GM19193 (cell line): ENCODE results near the gene ZDHHC14.

ENCODE experiments used
- POLR2A ChIP-seq: IDR thresholded peaks from 4 replicates; pipeline ENCODE4 v1.6.1; 2011; ENCODE audit not compliant: insufficient read depth, insufficient read length; ENCODE audit errors: extremely low read depth

Gene ZDHHC14

DNA sequence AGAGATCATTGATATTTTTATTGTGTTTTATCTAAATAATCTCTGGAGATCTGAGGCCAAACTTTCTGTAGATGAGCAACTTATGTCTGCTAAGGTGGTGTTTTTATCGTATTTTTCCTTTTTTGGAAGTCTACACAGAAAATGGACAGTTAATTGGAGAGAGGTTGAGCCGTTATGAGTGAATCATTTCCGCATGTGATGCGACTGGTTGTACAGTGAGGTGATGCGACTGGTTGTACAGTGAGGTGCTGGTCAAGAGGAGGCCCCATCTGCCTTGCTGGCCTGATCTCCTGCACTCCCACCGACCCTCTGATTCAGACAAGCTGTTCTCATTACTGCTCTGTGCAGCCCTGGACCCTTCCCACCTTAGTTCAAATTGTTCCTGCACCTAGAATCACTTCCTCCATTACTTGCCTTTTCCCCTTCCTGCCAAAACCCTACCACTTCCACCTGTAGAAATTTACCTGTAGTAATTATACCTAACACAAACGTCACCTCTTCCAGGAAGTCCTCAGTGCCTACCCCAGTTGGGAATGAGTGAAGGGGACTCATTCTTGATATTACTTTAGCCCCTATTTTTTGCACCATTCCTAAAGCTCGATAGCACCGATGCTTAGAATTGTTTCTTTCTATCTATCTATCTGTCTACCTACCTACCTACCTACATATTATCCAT is 100.3 kb downstream of the ZDHHC14 start:
- TF ChIP-seq POLR2A, result no peak

DNA sequence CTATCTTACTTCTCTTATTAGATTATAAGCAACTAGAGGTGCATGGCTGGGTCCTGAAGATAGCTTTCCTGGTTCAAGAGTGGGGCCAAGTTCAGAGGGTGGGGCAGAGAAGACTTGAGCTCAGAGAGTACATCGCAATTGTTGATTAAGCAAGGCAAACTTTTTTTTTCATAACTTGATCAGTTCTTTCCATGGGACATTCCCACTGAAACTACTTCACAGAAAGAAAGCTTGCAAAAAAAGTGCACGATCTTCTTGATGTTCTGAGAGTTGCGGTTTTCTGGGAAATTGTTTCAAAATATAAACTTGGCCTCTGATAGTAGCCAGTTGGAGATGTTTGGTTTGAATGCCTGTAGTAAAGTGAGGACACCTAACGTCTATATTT is 100.9 kb downstream of the ZDHHC14 start:
- no peak for TF ChIP-seq POLR2A

DNA sequence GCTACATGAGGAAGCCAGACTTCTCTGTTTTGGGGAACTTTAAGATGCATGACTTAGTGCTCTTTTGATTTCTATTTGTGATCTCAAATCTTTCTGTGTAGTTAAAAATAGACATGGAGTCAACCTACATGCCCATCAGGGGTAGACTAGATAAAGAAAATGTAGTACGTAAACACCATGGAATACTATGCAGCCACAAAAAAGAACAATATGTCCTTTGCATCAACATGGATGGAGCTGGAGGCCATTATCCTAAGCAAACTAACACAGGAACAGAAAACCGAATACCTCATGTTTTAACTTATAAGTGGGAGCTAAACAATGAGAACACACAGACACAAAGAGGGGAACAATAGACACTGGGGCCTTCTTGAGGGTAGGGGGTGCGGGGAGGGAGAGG is 102.8 kb downstream of the ZDHHC14 start:
- no peak for TF ChIP-seq POLR2A

DNA sequence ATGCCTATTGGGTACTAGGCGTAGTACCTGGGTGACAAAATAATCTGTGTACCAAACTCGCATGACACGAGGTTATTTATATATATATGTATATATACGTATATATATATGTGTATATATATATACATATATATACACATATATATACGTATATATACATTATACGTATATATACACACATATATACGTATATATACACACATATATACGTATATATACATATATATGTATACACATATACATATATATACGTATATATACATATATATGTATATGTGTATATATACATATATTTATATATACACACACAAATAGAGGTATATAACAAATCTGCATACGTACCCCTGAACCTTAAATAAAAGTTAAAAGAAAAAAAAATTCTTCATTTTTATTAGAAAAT is 103.2 kb downstream of the ZDHHC14 start:
- TF ChIP-seq POLR2A, result no peak

DNA sequence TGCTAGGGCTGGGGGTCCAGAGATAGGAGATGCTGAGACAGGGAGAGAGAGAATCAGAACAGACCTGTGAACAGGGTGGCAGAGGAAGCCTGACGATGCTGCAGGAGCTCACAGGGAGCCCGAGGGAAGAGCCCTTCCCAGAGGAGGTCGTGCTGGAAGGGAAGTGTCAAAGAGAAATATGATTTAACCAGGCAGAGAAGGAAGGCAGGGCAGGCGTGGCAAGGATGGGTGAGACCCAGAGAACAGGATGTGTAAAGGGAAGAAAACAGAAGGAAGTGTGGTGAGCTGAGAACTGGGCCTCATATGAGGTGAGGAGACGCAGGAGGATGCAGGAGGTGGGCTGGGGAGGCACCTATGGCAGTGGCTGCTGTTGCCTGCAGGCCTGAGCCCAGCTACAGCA is 105.6 kb downstream of the ZDHHC14 start:
- no peak for TF ChIP-seq POLR2A

DNA sequence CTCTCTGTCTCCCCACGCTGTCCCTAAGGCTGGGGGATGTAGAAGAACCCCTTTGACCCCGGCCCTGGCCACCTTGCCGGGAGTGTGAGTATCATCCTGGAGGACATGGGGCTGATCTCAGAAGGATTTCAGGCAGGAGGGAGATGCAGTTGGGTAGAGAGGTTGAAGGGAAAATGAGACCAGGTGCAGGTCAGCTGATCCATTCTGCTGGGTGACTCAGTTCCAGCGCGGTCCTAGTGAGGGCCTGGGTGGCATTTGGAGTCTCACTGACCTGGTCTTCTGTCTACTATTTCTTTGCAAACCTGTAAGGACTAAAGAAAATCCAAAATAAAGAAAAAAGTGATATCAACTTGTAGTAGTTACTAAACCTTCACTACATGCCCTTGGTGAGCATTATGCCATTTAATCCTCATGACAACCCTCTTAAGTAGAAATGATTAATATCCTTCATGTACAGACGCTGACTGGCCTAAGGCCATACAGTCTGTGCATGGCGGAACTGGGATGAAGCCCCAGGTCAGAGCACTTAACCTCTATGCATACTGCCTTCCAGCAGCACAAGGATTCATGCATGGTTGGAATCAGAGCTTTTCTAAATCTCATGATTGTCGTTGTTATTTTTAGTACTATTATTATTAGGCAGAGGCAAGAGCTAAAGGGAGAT is 106.3 kb downstream of the ZDHHC14 start:
- TF ChIP-seq POLR2A, result no peak

DNA sequence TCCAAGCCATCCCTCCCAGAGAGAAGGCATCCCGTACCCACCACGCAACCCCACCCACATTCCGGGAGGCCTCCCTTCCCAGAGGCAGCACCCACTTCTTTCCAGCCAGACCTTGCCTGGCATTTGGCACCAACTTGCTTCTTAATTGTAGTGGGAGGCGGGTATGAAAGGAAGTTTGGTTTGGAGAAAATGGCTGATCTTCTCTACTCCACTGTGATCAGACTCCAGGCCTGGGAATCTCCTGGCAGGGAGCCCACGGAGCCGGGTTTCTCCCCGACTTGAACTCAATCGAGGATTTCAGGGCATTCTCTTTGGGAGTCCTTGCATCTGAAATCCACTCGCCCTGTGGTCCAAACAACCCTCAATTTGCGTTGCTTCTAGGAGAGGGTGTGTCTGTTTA is 107.1 kb downstream of the ZDHHC14 start:
- TF ChIP-seq POLR2A, result no peak

DNA sequence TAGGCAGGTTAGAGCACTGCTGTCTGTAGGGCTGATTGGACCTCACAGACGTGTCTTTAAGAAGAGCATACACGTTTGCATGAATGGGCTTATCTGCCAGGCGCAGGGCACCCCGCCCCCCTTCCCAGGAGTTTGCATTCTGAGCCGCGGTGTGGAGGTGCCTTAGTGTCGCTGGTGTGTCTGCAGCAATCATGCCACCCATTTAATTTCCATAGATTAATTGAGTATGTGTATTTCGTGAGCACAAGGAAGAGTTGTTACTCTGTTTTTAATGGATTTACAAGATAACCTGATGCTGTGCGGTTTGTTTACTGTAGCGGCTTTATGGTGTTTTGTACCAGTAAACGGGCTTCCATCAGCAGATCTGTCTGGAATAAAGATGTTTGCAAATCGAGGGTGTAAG is 107.7 kb downstream of the ZDHHC14 start:
- TF ChIP-seq POLR2A, result no peak

DNA sequence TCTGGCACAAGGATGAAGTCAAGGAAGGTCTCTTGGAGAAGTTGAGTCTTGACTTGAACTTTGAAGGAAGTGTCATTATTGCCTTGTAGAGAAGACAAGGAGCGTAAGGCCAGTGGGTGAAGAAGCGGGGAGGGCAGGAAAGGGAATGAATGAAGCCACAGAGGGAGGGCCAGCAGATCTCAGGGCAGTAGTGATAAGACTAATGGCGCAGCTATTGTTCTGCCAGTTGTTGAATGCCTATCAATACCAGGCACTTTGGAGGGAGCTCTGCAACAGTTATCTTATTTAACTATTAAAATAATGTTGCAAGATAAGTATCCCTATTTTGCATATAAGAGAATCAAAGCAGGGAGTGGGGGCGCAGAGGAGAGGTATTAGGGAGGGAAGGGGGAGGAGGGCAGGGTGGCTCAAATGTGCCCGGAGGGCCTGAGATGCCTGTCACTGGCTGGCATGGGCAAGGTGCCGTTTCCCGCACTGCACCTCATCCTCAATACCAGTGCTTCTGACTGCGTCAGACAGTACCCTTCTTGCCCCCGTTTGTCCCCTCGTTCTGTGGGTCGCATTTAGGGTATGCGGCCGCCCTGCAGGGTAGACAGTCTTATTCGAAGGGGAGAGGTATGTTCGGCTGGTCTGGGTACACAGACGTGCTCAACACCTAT is 109.8 kb downstream of the ZDHHC14 start:
- no peak for TF ChIP-seq POLR2A

DNA sequence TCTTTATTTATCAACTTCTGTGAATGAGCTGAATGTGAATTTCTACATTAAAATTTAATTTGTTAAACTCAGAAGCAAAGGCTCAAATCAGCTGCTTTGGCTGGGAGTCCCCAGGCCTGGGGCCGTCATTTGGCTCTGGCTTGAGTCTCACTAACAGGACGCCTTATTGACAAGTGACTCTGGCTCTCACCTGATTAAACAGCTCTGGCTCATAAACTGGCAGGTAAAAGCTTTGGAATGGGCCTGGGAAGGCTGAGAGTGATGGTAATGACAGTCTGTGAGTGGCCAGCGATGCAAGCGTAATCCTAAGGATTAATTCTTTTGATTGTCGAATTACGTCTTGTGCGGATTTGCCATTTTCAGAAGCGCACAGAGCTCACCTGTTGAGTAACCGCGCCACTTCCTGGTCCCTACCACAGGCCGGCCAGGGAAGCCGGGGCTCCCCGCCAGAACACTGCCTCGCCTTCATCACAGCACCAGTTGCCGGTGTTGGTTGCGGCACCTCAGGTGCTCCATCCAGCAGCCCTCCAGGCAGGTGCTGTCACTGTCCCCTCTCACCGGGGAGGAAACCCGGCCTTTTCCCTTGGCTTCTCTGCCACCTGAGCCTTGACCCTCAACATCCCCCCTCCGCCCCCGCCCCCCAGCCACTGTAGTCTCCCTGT is 110.7 kb downstream of the ZDHHC14 start:
- TF ChIP-seq POLR2A, result no peak

DNA sequence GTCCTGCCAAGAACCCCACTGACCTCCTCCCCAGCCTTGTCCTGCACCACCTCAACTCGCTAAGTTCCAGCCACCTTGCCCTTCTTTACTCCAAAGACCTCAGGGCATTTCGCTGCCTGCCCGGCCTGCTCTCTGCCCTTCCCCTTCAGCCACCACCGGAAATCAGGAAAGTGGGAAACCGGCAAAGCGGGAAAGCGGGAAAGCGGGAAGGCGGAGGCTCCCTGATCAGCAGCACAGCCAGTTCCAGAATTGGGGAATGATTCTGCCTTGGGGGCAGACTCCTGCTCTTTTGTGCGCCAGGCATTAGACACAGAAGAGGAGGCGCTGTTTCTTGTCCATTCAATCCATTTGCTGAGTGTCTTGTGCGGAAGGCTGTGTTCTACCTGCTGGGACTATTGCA is 111.3 kb downstream of the ZDHHC14 start:
- no peak for TF ChIP-seq POLR2A

DNA sequence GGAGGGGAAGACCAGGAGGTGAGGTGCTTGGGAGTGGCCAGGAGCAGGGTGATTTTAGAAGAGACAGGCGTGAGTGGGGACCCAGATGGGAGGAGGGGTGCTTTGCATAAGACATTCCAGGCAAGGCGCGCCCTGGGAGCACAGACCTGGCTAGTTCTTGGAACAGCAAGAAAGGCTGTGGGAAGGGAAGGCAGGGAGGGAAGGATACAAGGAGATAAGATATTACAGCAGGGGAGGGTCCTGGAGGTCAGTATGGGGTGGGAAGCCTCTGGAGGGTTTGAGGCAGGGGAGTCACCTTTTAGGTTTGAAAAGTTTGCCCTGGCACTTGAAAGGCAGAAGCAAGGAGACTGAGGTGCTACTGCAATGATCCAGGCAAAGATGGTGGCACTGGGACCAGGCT is 111.8 kb downstream of the ZDHHC14 start:
- TF ChIP-seq POLR2A, result no peak

DNA sequence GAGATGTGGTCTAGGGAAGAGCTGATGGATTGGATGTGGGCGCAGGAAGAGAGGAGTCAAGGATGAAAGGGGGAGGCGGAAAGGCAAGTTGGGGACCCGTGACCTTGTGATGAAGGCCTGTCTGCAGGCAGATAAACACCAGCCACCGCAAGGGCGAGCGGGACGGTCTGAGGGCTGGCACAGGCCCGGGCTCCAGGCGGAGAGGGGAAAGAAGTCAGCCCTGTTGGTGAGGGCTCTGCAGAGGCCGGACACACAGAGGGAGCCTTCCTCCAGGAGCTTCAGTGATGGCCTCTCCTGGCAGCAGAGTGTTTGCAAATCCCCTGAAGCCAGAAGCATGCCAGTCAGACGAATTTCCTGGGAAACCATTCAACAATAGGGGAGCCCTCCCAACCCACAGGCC is 112.2 kb downstream of the ZDHHC14 start:
- TF ChIP-seq POLR2A, result no peak

DNA sequence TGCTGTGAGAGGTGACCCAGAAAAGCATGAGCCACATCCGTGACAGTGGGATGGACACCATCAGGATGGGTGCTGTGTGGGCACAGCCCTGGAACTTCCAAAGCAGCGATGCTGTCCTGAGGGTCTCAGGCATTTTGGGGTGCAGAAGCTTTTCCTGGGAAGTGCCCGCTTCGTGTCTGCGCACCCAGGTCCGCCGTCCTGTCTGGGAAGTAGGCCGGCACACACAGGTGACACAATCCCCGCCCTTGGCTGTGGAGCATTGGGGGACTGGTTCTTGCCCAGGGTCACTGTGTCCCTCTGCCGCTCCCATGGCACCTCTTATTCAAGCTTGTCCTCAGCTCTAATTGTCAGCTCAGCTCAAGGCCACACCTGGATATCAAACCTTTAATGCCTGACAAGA is 112.6 kb downstream of the ZDHHC14 start:
- TF ChIP-seq POLR2A, result no peak

DNA sequence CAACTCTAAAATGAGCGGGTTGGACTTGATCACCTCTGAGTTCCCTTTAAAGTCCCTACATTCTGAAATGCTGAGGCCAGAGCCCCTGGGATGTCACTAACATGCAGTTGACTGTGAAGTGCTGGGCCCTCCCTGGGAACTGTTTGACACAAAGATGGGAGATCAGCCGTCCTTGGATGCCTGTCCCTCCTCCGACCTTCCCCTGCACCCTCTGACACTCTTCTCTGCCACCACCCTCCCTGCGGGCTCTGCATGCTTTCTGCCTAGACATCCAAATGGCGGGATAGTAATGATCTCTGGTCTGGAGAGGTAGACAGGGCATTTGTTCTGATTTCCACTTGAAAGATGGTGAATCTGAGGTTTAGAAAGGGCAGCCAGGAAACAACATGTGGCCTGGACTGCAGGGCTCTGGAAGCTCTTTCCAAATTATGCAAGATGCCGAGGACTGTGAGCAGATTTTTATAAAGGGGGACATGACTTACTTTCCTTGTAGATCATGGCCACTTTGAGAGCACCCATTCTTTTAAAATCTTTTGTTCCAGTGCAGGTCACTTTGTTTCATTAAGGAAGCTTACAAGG is 113.2 kb downstream of the ZDHHC14 start:
- no peak for TF ChIP-seq POLR2A

DNA sequence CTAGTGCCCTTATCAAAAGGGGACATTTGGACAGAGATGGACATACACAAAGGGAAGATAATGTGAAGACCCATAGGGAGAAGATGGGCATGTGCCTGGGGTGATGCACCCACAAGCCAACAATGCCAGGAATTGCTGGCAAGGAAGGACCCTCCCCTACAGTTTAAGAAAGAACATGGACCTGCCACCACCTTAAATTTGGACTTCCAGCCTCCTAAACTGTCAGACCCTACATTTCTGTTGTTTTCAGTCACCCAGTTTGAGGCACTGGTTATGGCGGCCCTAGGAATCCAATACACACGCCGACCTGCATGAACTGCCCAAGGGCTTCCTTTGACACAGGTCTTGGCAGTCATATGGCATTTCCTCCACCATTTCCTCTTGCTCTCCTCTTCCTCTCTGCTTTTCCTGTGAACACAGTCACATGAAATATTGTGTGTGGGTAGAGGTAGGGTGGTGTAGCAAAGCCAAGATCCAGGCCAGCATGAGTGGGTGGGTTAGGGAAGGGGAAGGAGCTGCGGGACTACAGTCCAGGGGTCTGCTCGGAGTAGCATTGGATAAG is 115.6 kb downstream of the ZDHHC14 start:
- no peak for TF ChIP-seq POLR2A

DNA sequence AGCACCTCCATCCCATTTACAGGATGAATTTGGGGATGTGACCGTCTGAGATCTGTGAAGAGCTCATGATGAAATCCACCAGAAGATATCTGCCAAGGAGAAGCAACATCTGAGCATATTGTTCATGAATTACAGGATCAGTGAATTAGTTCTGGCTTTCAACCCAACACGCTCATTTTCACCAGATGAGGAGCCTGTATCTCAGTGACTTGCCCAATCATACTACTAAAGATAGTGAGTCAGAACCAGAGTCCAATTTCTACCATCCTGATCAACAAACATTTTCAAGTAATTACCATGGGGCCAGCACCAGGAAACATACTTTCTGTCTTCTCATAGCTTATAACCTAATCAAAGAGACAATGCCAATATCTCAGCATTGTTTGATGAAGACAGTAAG is 116.6 kb downstream of the ZDHHC14 start:
- TF ChIP-seq POLR2A, result no peak
